Smooth muscle cell (in vitro differentiated cells): Measurements from ENCODE around the gene ERC2. TPM values are rescaled to one million over a fixed set of nuclear protein-coding genes. Genes with fewer than 3 reads are reported as not detected.

Experiments
- DNase-seq: peaks from one replicate; lab custom pipeline; 2025; ENCODE audit not compliant: unreplicated experiment; lab: John Stamatoyannopoulos, UW
- H2AFZ ChIP-seq: fragments of 200-600 bp; sonication (generic); 2 replicates; pipeline ENCODE4 v1.6.0; 2016; ENCODE audit warnings: antibody characterized with exemption, low read depth, mild to moderate bottlenecking
- H3F3A ChIP-seq: fragments of 200-600 bp; sonication (generic); 2 replicates; pipeline ENCODE4 v1.6.0; 2017; ENCODE audit warnings: antibody characterized with exemption, low read depth
- H3K27ac ChIP-seq: fragments of 200-600 bp; sonication (generic); 2 replicates; pipeline ENCODE4 v1.5.1; 2016; ENCODE audit warnings: low read depth, mild to moderate bottlenecking
- H3K27me3 ChIP-seq: fragments of 200-600 bp; sonication (generic); 2 replicates; pipeline ENCODE4 v1.6.1; 2016; ENCODE audit warnings: low read depth, mild to moderate bottlenecking
- H3K36me3 ChIP-seq: fragments of 200-600 bp; sonication (generic); 2 replicates; pipeline ENCODE4 v1.5.1; 2016; ENCODE audit warnings: low read depth
- H3K4me1 ChIP-seq: fragments of 200-600 bp; sonication (generic); 2 replicates; pipeline ENCODE4 v1.5.1; 2016; ENCODE audit warnings: low read depth
- H3K4me2 ChIP-seq: fragments of 200-600 bp; sonication (generic); 2 replicates; pipeline ENCODE4 v1.6.0; 2016; ENCODE audit warnings: mild to moderate bottlenecking
- H3K4me3 ChIP-seq: fragments of 200-600 bp; sonication (generic); 2 replicates; pipeline ENCODE4 v1.5.1; 2016; ENCODE audit warnings: mild to moderate bottlenecking
- H3K79me2 ChIP-seq: fragments of 200-600 bp; sonication (generic); 2 replicates; pipeline ENCODE4 v1.6.0; 2016; ENCODE audit warnings: low read depth, mild to moderate bottlenecking
- H3K9ac ChIP-seq: fragments of 200-600 bp; sonication (generic); 2 replicates; pipeline ENCODE4 v1.6.0; 2016; ENCODE audit warnings: low read depth
- H3K9me3 ChIP-seq: fragments of 200-600 bp; sonication (generic); replicated peaks from 2 replicates; pipeline ENCODE4 v1.5.1; 2016; ENCODE audit warnings: low read depth
- H4K20me1 ChIP-seq: fragments of 200-600 bp; sonication (generic); 2 replicates; pipeline ENCODE4 v1.6.0; 2016; ENCODE audit warnings: low read depth
- WGBS: methylation state at CpG from one replicate; pipeline ENCODE4 v1.1.7; 2016; ENCODE audit warnings: low lambda C conversion rate; 5-methylcytosine and 5-hydroxymethylcytosine counted together
- polyA plus RNA-seq: library from polyadenylated mRNA; unstranded; fragments of >200 nt; fragmentation: Nextera tagmentation; extraction: Ambion mirVana; gene quantifications from 2 replicates; pipeline ENCODE4 v1.2.1, GENCODE V29; 2016
- total RNA-seq: library from RNA; depleted of rRNA; stranded (reverse); fragments of >200 nt; gene quantifications from 2 replicates; pipeline ENCODE4 v1.2.3, GENCODE V29; 2014
- TF ChIP-seq, protein P1 (sequence below): fragments of 200-600 bp; sonication (generic); IDR thresholded peaks from 2 replicates; pipeline ENCODE4 v1.5.1; 2017; ENCODE audit warnings: borderline replicate concordance, mild to moderate bottlenecking, antibody characterized with exemption; ENCODE audit not compliant: insufficient read depth, poor library complexity, severe bottlenecking

ERC2 gene
- total and polyA plus RNA-seq, 2 experiments from 2014 or later: 1.1 TPM; not detected in 1

- no peak for DNase-seq
- 83% methylated on average over 1 of the region's 1 CpG for WGBS
Measured at GRCh38 chr3:55704521-55704920, 763.7 kb downstream of the ERC2 start.

GRCh38 chr3:55702822-55703221, 765.4 kb downstream of the ERC2 start:
- no peak overlapping the region for H3K9ac ChIP-seq
- no peaks in the 10 kb centered on the region for H3K79me2 ChIP-seq
- no peak overlapping the region for H3K27ac ChIP-seq
- H3K27me3 ChIP-seq: no peaks in the 10 kb centered on the region
- no peaks in the 10 kb centered on the region for H3K9me3 ChIP-seq
- WGBS: 99% methylated on average over 6 of the region's 6 CpGs
- peaks cover 5% of the 10 kb centered on the region for H3K4me1 ChIP-seq
- no peaks in the 10 kb centered on the region for H4K20me1 ChIP-seq
- H3F3A ChIP-seq: no peaks in the 10 kb centered on the region
- H3K36me3 ChIP-seq: no peaks in the 10 kb centered on the region
- TF ChIP-seq, protein P1, sequence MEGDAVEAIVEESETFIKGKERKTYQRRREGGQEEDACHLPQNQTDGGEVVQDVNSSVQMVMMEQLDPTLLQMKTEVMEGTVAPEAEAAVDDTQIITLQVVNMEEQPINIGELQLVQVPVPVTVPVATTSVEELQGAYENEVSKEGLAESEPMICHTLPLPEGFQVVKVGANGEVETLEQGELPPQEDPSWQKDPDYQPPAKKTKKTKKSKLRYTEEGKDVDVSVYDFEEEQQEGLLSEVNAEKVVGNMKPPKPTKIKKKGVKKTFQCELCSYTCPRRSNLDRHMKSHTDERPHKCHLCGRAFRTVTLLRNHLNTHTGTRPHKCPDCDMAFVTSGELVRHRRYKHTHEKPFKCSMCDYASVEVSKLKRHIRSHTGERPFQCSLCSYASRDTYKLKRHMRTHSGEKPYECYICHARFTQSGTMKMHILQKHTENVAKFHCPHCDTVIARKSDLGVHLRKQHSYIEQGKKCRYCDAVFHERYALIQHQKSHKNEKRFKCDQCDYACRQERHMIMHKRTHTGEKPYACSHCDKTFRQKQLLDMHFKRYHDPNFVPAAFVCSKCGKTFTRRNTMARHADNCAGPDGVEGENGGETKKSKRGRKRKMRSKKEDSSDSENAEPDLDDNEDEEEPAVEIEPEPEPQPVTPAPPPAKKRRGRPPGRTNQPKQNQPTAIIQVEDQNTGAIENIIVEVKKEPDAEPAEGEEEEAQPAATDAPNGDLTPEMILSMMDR: no peak
- no peak for DNase-seq
- H2AFZ ChIP-seq: no peak overlapping the region
- H3K4me2 ChIP-seq: no peak overlapping the region
- no peak overlapping the region for H3K4me3 ChIP-seq

More at GRCh38 chr3:55704521-55704920, 763.7 kb downstream of the ERC2 start:
- TF ChIP-seq, protein P1: no peak
- H2AFZ ChIP-seq: no peak overlapping the region
- H3F3A ChIP-seq: no peaks in the 10 kb centered on the region
- no peaks in the 10 kb centered on the region for H3K27me3 ChIP-seq
- H3K36me3 ChIP-seq: no peaks in the 10 kb centered on the region
- no peak overlapping the region for H3K4me2 ChIP-seq
- H3K79me2 ChIP-seq: no peaks in the 10 kb centered on the region
- no peak overlapping the region for H3K27ac ChIP-seq
- H3K4me1 ChIP-seq: no peaks in the 10 kb centered on the region
- no peaks in the 10 kb centered on the region for H4K20me1 ChIP-seq
- no peak overlapping the region for H3K4me3 ChIP-seq
- no peak overlapping the region for H3K9ac ChIP-seq
- H3K9me3 ChIP-seq: no peaks in the 10 kb centered on the region

DNA sequence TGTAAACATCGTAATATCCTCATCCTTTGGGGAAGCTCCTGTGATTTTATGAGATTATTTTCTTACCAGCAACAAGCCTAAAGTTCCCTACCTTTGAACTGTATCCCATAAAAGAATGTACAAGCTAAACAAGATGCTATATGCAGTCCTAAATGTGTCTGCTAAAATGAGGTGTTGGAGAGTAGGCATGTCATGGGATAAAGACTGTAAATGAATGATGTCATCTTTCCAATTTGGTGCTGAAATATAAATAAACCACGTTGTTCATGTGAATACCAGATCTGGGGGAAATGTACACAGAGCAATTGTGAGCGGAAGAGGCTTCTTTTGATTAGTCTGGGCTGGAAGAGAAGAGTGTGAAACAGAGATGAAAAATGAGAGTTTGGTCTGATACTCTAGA, 766.3 kb downstream of the ERC2 start:
- no peak for DNase-seq
- H3K79me2 ChIP-seq: no peaks in the 10 kb centered on the region
- H3K9ac ChIP-seq: no peak overlapping the region
- H4K20me1 ChIP-seq: no peaks in the 10 kb centered on the region
- H3K27ac ChIP-seq: no peak overlapping the region
- no peaks in the 10 kb centered on the region for H3F3A ChIP-seq
- H3K4me2 ChIP-seq: no peak overlapping the region
- no peak overlapping the region for H3K4me3 ChIP-seq
- WGBS: 33% methylated on average over 3 of the region's 3 CpGs
- no peaks in the 10 kb centered on the region for H3K36me3 ChIP-seq
- no peaks in the 10 kb centered on the region for H3K9me3 ChIP-seq
- no peak overlapping the region for H2AFZ ChIP-seq
- peaks cover 5% of the 10 kb centered on the region for H3K4me1 ChIP-seq
- H3K27me3 ChIP-seq: peaks cover 7% of the 10 kb centered on the region
- TF ChIP-seq, protein P1: no peak

DNA sequence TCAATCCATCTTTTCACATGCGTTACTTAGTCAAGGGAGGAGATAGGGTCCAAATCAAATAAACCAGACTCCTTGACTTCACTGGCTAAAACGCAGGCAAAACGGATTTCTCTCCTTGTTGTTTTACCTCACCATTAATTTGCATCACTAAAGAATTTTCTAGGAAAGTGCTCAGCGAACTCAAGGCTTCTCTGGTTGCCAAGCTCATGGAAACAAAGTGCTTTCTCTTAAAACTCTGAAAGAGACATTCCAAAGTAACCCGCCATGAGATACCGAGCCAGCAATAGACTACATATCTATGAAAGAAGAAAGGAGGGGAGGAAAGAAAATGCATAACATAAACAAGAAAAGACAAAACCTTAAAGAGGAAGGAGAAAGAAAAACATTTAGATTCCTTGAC, 769.4 kb downstream of the ERC2 start:
- H3K9me3 ChIP-seq: no peaks in the 10 kb centered on the region
- H2AFZ ChIP-seq: no peak overlapping the region
- no peaks in the 10 kb centered on the region for H3F3A ChIP-seq
- H3K36me3 ChIP-seq: no peaks in the 10 kb centered on the region
- peaks cover 8% of the 10 kb centered on the region for H3K27me3 ChIP-seq
- H3K4me1 ChIP-seq: peaks cover 5% of the 10 kb centered on the region
- no peak overlapping the region for H3K27ac ChIP-seq
- no peaks in the 10 kb centered on the region for H3K79me2 ChIP-seq
- no peak overlapping the region for H3K4me3 ChIP-seq
- no peak overlapping the region for H3K4me2 ChIP-seq
- TF ChIP-seq, protein P1: no peak
- H3K9ac ChIP-seq: no peak overlapping the region
- no peak for DNase-seq
- no peaks in the 10 kb centered on the region for H4K20me1 ChIP-seq
- WGBS: 44% methylated on average over 6 of the region's 6 CpGs
